NB4 (cell line): ENCODE data around the gene OR8B12.

ENCODE experiments used
- CTCF ChIP-seq: IDR thresholded peaks from one replicate; pipeline ENCODE4 v1.5.1; 2012; ENCODE audit warnings: low read depth, low read length
- MAX ChIP-seq: IDR thresholded peaks from 2 replicates; pipeline ENCODE4 v1.6.1; 2011; ENCODE audit warnings: low read depth, low read length
- POLR2A ChIP-seq: IDR thresholded peaks from 2 replicates; pipeline ENCODE4 v1.6.1; 2011; ENCODE audit warnings: mild to moderate bottlenecking; ENCODE audit not compliant: insufficient read length; ENCODE audit errors: extremely low read depth

DNA sequence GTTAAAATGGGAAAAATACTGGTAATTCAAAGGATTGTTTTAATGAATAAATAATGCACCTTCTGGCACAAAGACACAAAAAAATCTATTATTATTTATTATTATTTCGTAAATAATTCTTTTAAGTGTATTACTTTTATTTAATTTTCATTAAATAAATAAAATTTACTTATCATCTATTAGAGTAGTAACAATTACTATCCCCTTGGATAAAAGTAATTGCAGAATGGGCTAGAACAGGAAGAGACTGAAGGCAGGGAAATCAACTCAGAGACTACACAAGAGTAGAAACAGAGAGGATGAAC is 23.0 kb downstream of the OR8B12 start:
- TF ChIP-seq POLR2A (no peak), CTCF (no peak), MAX (no peak)
